Measurements from ENCODE around the gene PIGR. TPM values are rescaled to one million over a fixed set of nuclear protein-coding genes. Genes with fewer than 3 reads are reported as not detected.

Gene PIGR
- total RNA-seq, 1 donor from 2014 or later, result not detected

DNA sequence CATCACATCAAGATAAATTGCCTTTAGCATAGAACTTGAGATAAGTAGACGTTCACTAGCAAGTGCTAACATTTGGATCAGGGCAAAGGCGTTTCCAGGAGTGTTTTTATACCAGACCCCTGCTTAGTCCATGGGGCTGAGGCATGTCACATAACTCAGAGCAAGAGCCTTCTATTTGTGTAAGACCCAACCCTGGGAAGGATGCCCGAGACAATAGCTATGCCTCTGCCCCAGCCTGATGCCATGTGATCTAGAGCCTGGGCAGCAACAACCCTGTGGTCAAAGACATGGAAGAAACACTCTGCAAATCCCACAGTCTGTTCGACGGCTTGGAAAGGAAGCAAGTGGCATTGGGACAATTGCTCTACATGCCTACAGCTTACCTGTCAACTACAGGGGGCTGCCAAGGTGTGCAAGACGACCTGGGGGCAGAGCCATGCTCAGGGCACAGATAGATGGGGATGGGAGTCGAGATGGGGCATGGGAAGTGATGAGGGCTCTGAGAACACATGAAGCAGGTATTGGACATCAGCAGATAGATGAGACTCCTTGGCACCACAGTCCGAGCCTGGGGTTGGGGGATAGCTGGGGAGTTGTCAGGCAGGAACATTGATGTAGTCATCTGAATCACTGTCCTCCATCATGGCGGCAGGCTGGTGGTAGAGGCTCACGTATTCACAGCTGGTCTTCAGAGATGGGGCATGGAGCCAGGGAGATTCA lies 41.7 kb downstream of the PIGR start:
- peaks cover 8% of the 10 kb centered on the region for H3K27me3 Mint-ChIP-seq (ENCODE audit: unreplicated experiment)

DNA sequence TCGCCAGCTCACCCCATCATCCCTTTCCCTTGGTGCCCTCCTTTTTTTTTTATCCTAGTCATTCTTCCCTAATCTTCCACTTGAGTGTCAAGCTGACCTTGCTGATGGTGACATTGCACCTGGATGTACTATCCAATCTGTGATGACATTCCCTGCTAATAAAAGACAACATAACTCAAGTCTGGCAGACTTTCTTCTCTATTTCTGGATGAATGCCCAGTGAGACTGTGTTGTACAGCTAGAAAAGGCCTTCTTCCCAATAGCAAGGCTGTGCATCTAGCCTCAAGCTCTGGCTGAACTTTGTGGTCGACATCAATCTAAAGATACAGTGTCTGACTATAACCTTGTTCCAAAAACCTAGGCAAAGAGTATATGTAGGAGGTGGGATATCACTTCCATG lies 42.6 kb downstream of the PIGR start:
- no peak for DNase-seq
- Mint-ChIP-seq H3K9me3 (ENCODE audit: unreplicated experiment) (peaks cover 3% of the 10 kb centered on the region), H3K27me3 (ENCODE audit: unreplicated experiment) (peaks cover 4% of the 10 kb centered on the region), H3K36me3 (ENCODE audit: unreplicated experiment) (no peaks in the 10 kb centered on the region), H3K4me3 (ENCODE audit: unreplicated experiment) (no peak overlapping the region), H3K27ac (ENCODE audit: unreplicated experiment) (no peak overlapping the region), H3K4me1 (ENCODE audit: low read depth, unreplicated experiment) (no peaks in the 10 kb centered on the region)
- TF ChIP-seq, protein P1, sequence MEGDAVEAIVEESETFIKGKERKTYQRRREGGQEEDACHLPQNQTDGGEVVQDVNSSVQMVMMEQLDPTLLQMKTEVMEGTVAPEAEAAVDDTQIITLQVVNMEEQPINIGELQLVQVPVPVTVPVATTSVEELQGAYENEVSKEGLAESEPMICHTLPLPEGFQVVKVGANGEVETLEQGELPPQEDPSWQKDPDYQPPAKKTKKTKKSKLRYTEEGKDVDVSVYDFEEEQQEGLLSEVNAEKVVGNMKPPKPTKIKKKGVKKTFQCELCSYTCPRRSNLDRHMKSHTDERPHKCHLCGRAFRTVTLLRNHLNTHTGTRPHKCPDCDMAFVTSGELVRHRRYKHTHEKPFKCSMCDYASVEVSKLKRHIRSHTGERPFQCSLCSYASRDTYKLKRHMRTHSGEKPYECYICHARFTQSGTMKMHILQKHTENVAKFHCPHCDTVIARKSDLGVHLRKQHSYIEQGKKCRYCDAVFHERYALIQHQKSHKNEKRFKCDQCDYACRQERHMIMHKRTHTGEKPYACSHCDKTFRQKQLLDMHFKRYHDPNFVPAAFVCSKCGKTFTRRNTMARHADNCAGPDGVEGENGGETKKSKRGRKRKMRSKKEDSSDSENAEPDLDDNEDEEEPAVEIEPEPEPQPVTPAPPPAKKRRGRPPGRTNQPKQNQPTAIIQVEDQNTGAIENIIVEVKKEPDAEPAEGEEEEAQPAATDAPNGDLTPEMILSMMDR (IDR thresholded peaks at IDR 0.05; ENCODE audit: partially characterized antibody, unreplicated experiment), result no peak

More for the DNA sequence above, 41.7 kb downstream of the PIGR start:
- TF ChIP-seq, protein P1 (IDR thresholded peaks at IDR 0.05; ENCODE audit: partially characterized antibody, unreplicated experiment), result no peak
- Mint-ChIP-seq H3K4me1 (ENCODE audit: low read depth, unreplicated experiment) (no peaks in the 10 kb centered on the region), H3K9me3 (ENCODE audit: unreplicated experiment) (peaks cover 3% of the 10 kb centered on the region), H3K4me3 (ENCODE audit: unreplicated experiment) (no peak overlapping the region), H3K27ac (ENCODE audit: unreplicated experiment) (no peak overlapping the region), H3K36me3 (ENCODE audit: unreplicated experiment) (no peaks in the 10 kb centered on the region)
- no peak for DNase-seq

DNA sequence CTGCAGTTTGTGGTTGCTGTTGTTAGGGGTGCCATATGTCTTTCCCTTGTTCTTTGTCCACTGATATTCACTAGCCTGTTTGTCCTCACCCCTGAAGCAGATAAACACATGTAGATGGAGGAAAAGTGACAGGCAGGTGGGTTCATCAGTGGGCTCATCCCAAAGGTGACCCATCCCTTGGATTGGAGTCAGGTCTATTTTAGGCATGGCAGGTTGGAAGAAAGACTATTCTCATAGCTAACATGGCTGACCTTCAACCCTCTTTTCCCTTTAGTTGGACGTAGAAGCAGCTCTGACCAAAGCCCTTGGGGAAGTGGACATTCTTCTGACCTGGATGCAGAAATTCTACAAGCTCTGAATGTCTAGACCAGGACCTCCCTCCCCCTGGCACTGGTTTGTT lies 43.6 kb downstream of the PIGR start:
- DNase-seq, result no peak
- no peaks in the 10 kb centered on the region for H3K36me3 Mint-ChIP-seq (ENCODE audit: unreplicated experiment)
- H3K27me3 Mint-ChIP-seq (ENCODE audit: unreplicated experiment), result peaks cover 4% of the 10 kb centered on the region
- H3K27ac Mint-ChIP-seq (ENCODE audit: unreplicated experiment), result no peak overlapping the region
- H3K9me3 Mint-ChIP-seq (ENCODE audit: unreplicated experiment), result peaks cover 3% of the 10 kb centered on the region
- TF ChIP-seq, protein P1 (IDR thresholded peaks at IDR 0.05; ENCODE audit: partially characterized antibody, unreplicated experiment), result no peak
- H3K4me1 Mint-ChIP-seq (ENCODE audit: low read depth, unreplicated experiment), result no peaks in the 10 kb centered on the region
- H3K4me3 Mint-ChIP-seq (ENCODE audit: unreplicated experiment), result no peak overlapping the region

DNA sequence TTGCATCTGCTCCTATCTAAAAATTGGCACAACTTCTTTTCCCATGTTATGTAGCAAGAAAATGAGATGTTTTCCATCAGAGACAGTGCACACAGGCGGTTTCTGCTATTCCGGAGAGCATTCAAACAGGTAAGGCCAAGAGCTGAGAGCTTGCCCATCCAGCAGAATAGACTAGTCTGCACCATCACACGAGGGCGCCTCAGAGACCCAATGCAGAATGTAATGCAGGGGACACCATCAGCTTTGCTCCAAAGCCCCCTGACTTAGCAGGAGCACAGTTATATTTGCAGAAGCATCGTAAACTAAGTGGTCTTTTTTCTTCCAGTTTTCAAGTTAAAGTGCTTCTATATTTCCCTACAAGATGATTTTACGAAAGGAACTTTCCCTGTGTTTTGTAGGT lies 44.3 kb downstream of the PIGR start:
- TF ChIP-seq, protein P1 (IDR thresholded peaks at IDR 0.05; ENCODE audit: partially characterized antibody, unreplicated experiment), result no peak

DNA sequence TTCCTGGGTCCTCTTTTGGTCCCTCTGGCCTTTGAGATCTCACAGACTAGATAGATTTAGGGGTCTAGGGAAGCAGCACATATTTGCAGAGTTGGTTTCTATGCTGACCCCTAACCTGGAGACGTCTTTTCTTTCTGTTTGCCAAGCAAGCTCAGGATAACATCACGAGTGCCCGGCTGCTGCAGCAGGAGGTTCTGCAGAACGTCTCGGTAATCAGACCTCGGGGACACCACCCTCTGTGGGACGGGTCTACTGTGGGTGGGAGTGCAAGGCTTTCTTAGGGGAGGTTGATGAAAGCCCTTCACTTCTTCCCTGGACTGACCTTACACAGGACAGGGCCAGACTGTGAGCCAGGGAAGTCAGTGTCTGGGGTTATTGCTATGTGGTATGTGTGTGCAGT lies 46.1 kb downstream of the PIGR start:
- no peaks in the 10 kb centered on the region for H3K27me3 Mint-ChIP-seq (ENCODE audit: unreplicated experiment)
- no peak for DNase-seq
- no peak overlapping the region for H3K4me3 Mint-ChIP-seq (ENCODE audit: unreplicated experiment)
- H3K9me3 Mint-ChIP-seq (ENCODE audit: unreplicated experiment), result peaks cover 5% of the 10 kb centered on the region
- H3K4me1 Mint-ChIP-seq (ENCODE audit: low read depth, unreplicated experiment), result peaks cover 9% of the 10 kb centered on the region
- no peaks in the 10 kb centered on the region for H3K36me3 Mint-ChIP-seq (ENCODE audit: unreplicated experiment)
- TF ChIP-seq, protein P1 (IDR thresholded peaks at IDR 0.05; ENCODE audit: partially characterized antibody, unreplicated experiment), result no peak
- no peak overlapping the region for H3K27ac Mint-ChIP-seq (ENCODE audit: unreplicated experiment)

More for the DNA sequence above, 44.3 kb downstream of the PIGR start:
- peaks cover 5% of the 10 kb centered on the region for H3K9me3 Mint-ChIP-seq (ENCODE audit: unreplicated experiment)
- no peak overlapping the region for H3K27ac Mint-ChIP-seq (ENCODE audit: unreplicated experiment)
- H3K4me3 Mint-ChIP-seq (ENCODE audit: unreplicated experiment), result no peak overlapping the region
- peaks cover 2% of the 10 kb centered on the region for H3K27me3 Mint-ChIP-seq (ENCODE audit: unreplicated experiment)
- no peak for DNase-seq
- H3K36me3 Mint-ChIP-seq (ENCODE audit: unreplicated experiment), result no peaks in the 10 kb centered on the region
- H3K4me1 Mint-ChIP-seq (ENCODE audit: low read depth, unreplicated experiment), result no peaks in the 10 kb centered on the region
